ENCODE measurements around the gene PLIN3. TPM values are rescaled to one million over a fixed set of nuclear protein-coding genes. Genes with fewer than 3 reads are reported as not detected.

PLIN3 gene
- total RNA-seq = 10 to 100 TPM; 15.9 to 17.4 TPM

DNA sequence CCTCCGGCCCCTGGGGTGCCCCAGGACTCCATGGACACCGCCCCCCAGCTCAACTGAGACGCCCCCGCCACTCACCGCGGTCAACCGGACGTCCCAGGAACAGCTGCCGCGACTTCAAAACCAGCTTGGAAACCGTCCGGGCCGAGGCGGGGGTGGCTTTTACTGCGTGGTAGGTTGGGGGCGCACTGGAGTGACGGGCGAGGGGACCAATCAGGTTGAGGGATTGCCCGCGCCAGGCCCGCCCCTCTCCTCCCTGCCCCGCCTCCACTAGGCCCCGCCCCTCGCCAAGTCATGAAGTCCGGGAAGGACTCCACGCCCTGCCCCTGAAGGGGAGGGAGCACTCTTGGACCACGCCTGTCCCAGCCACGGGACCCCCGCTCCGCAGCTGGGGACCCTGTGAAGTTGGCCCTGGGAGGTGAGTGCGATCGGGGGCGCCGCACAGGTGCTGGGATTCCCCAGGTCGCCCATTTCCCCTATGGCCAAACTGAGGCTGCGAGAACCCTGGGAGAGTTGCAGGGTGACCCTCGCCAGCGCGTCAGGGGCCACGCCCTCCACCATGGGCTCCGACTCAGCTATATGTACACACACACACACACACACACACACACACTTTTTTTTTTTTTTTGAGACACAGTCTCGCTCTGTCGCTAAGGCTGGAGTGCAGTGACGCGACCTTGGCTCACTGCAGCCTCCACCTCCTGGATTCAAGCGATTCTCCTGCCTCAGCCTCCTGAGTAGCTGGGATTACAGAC is at the start of gene PLIN3:
PLIN3 (minus strand) TSS at position 134 of the 752 bp plus-strand sequence. CDS start 6,273 bp downstream, outside the sequence.
- ChIA-PET CTCF (interaction anchor here (0.6 to 2.0 kb wide), 8 partner anchors 17 to 164 kb away, joined by 3 to 13 read pairs (median 4); partner anchors contain the start of gene FEM1A), POLR2A (interaction anchor here (0.6 to 0.7 kb wide), 2 partner anchors 62 to 273 kb away, joined by 3 to 5 read pairs; no protein-coding TSS in a partner anchor)

GRCh38 chr19:4916292-4917082 is 49.0 kb upstream of the PLIN3 start:
- ChIA-PET POLR2A (interaction anchor here (0.5 to 0.7 kb wide), 6 partner anchors 9 to 1451 kb away, joined by 3 to 8 read pairs (median 4); partner anchors contain the start of gene KDM4B), CTCF (interaction anchor here (0.7 to 2.9 kb wide), 5 partner anchors 23 to 125 kb away, joined by 3 to 11 read pairs (median 3); partner anchors contain the start of gene FEM1A)

GRCh38 chr19:4914736-4915501 is 47.5 kb upstream of the PLIN3 start:
- ChIA-PET CTCF (interaction anchor here (1.1 to 2.9 kb wide), 3 partner anchors 26 to 116 kb away, joined by 3 to 11 read pairs (median 4); no protein-coding TSS in a partner anchor), POLR2A (interaction anchor here (0.7 to 1.1 kb wide), 2 partner anchors 10 to 944 kb away, joined by 6 to 13 read pairs; no protein-coding TSS in a partner anchor)

GRCh38 chr19:4913996-4914735 is 46.7 kb upstream of the PLIN3 start:
- ChIA-PET POLR2A (interaction anchor here (0.7 to 1.1 kb wide), 3 partner anchors 9 to 944 kb away, joined by 4 to 13 read pairs (median 6); no protein-coding TSS in a partner anchor), CTCF (interaction anchor here (0.7 to 2.9 kb wide), 9 partner anchors 9 to 781 kb away, joined by 3 to 11 read pairs (median 3); no protein-coding TSS in a partner anchor)

GRCh38 chr19:4911786-4912672 is 44.6 kb upstream of the PLIN3 start:
- CTCF ChIA-PET = interaction anchor here (0.6 to 2.3 kb wide), 14 partner anchors 9 to 121 kb away, joined by 3 to 13 read pairs (median 4); partner anchors contain the start of genes FEM1A and PLIN3
- POLR2A ChIA-PET = interaction anchor here (0.9 to 1.5 kb wide), 5 partner anchors 10 to 57 kb away, joined by 3 to 5 read pairs (median 3); partner anchors contain the start of gene KDM4B

DNA sequence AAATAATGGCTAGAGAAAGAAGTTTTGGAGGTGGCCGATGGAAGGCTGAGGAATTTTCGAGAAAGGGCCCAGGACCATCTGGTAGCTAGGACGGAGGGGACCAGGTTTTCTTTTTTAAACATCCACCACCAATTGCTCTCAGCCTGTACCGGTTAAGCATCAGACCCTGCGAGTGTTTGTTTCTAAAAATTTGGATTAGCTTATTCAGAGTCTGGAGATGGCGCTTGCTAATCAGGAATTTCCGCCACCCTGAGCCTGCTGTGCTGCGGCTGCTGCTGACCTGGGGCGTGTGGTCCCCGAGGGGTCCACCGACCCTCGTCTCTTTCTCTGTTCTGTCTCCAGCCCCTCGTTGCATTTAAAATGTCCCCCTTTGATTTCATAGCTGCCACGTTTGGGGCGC is 43.8 kb upstream of the PLIN3 start:
- ChIA-PET CTCF (interaction anchor here (0.6 to 2.3 kb wide), 10 partner anchors 8 to 101 kb away, joined by 3 to 13 read pairs (median 4); partner anchors contain the start of gene PLIN3), POLR2A (interaction anchor here (0.6 to 1.5 kb wide), 6 partner anchors 11 to 80 kb away, joined by 3 to 5 read pairs (median 4); partner anchors contain the start of genes KDM4B and TICAM1)

DNA sequence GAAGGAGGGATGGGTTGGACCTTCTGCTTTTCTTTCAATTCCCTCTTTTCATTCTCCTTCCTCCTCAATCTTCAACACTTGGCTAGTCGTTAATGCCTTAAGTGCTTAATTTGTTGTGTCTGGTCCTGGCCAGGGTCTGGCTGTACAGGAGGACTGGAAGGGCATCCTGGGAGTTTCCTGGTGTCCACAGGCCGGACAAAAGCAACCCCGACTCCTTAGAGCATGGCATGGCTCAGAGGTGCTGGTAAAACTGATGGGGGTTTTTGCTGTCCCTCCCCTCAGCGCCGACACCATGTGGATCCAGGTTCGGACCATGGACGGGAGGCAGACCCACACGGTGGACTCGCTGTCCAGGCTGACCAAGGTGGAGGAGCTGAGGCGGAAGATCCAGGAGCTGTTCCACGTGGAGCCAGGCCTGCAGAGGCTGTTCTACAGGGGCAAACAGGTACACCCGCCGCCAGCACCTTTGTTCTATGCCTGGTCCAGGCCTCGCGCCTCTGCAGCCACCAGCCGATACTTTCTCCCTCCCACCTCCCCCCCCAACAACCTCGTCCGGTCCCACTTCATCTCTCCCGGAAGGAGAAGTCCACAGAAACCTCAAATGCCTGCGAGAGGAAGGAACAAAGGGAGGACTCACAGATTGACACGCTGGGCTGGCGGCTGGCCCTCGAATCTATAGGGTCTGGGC is 43.3 kb upstream of the PLIN3 start:
- CTCF ChIA-PET = interaction anchor here (1.0 to 2.3 kb wide), 6 partner anchors 12 to 101 kb away, joined by 3 to 13 read pairs (median 7); partner anchors contain the start of gene PLIN3
- POLR2A ChIA-PET = interaction anchor here (0.6 to 1.5 kb wide), 5 partner anchors 11 to 79 kb away, joined by 3 to 5 read pairs (median 4); partner anchors contain the start of genes KDM4B and TICAM1

GRCh38 chr19:4909897-4910593 is 42.6 kb upstream of the PLIN3 start:
- CTCF ChIA-PET = interaction anchor here (1.5 to 2.3 kb wide), 2 partner anchors 38 to 60 kb away, joined by 3 to 7 read pairs; no protein-coding TSS in a partner anchor
- POLR2A ChIA-PET = no interaction called here

DNA sequence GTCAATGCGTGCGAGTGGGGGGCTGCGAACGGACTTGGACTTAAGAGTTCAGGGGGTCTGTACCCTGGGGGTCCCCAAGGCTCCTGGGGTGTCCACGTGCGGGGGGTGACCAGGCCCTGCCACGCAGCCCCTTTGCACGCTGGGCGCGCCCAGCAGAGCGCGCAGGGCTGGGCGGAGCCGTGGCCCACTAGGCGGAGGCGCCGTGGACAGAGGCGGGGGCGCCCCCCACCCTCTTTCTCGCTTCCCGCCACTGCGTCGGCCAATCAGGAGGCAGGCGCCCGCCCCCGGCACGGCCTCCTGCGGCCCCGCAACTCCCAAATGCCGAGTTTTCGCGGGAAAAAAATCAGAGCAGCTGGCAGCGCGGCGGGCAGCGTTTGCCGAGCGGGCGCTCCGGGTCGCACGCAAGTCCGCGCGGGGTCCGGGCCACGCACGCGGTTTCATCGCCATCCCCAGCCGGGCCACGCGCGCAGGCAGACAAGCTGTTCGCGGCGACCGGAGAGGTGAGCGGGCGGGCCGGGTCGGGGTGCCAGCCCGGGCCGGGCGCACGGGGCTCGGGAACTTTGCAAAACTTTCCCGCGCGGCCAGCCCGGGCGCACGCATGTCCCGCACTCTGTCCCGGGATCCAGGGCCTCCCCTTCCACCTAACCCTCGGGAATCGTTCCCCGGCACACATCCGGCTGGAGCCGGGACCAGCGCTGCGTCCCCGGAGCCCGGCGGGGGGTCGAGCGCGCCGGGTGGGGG is 41.9 kb upstream of the PLIN3 start, which contains the start of gene UHRF1:
UHRF1 (plus strand) TSS at position 346 of the 741 bp plus-strand sequence. CDS start 1,385 bp downstream, outside the sequence.
- ChIA-PET CTCF (interaction anchor here (1.5 kb wide), 1 partner anchor 37 kb away, joined by 3 read pairs; no protein-coding TSS in a partner anchor), POLR2A (no interaction called here)

GRCh38 chr19:4908781-4909155 is 41.3 kb upstream of the PLIN3 start:
- CTCF ChIA-PET = interaction anchor here (1.5 kb wide), 1 partner anchor 37 kb away, joined by 3 read pairs; no protein-coding TSS in a partner anchor
- POLR2A ChIA-PET = no interaction called here

- POLR2A ChIA-PET = no interaction called here
- CTCF ChIA-PET = interaction anchor here (0.5 to 1.5 kb wide), 2 partner anchors 21 to 36 kb away, joined by 3 read pairs; no protein-coding TSS in a partner anchor
Observed at GRCh38 chr19:4908360-4908759, 40.9 kb upstream of the PLIN3 start.

DNA sequence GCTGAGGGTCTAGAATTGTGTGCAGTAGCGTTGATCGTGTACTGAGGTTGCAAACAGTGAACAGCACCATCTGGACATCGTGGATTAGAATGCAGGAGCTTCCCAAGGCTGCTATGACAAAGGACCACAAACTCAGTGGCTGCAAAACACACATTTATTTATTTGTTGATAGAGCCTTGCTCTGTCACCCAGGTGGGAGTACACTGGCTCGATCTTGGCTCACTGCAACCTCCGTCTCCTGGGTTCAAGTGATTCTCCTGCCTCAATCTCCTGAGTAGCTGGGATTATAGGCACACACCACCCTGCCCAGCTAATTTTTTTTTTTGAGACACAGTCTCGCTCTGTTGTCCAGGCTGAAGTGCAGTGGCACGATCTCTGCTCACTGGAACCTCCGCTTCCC is 39.5 kb upstream of the PLIN3 start:
- ChIA-PET CTCF (interaction anchor here (1.4 to 1.6 kb wide), 2 partner anchors 38 to 40 kb away, joined by 3 to 4 read pairs; partner anchors contain the start of gene PLIN3), POLR2A (interaction anchor here (0.6 kb wide), 1 partner anchor 63 kb away, joined by 3 read pairs; no protein-coding TSS in a partner anchor)

GRCh38 chr19:4904481-4904880 is 37.0 kb upstream of the PLIN3 start:
- ChIA-PET CTCF (interaction anchor here (0.9 to 1.0 kb wide), 2 partner anchors 10 to 15 kb away, joined by 3 to 4 read pairs; no protein-coding TSS in a partner anchor), POLR2A (no interaction called here)

- POLR2A ChIA-PET = no interaction called here
Observed at GRCh38 chr19:4902796-4903195, 35.3 kb upstream of the PLIN3 start, which contains the start of gene ARRDC5. TSS of gene ARRDC5 (minus strand) at chr19:4902896. CDS start at chr19:4902825, 71 bp downstream.

More at GRCh38 chr19:4902796-4903195, 35.3 kb upstream of the PLIN3 start, which contains the start of gene ARRDC5:
- CTCF ChIA-PET = interaction anchor here (0.6 to 1.4 kb wide), 3 partner anchors 9 to 30 kb away, joined by 3 read pairs; no protein-coding TSS in a partner anchor
